Adipocyte (in vitro differentiated cells): Measurements from ENCODE around the gene LMOD1.
A peak's percentile ranks its signal among the peaks of the same experiment; 100 is the strongest.
"Not testable (repeated sequence)": the region's sequence is repeated elsewhere in the genome, so short reads cannot be mapped to it uniquely, and the experiment has no call there.

Experiments used
- DNase-seq: peaks from one replicate; pipeline ENCODE4 v3.0.0-alpha.2; 2015; ENCODE audit warnings: low read depth
- H3K27me3 ChIP-seq: replicated peaks from 2 replicates; pipeline ENCODE4 v1.7.0; 2013; ENCODE audit warnings: mild to moderate bottlenecking, low read length, moderate library complexity; ENCODE audit not compliant: control insufficient read depth, insufficient read depth
- H3K36me3 ChIP-seq: 2 replicates; pipeline ENCODE4 v1.7.0; 2013; ENCODE audit warnings: low read length, mild to moderate bottlenecking, moderate library complexity; ENCODE audit not compliant: control insufficient read depth, insufficient read depth, severe bottlenecking
- H3K4me1 ChIP-seq: 2 replicates; pipeline ENCODE4 v1.7.0; 2013; ENCODE audit warnings: mild to moderate bottlenecking, low read length, moderate library complexity; ENCODE audit not compliant: control insufficient read depth, insufficient read depth
- H3K4me3 ChIP-seq: 2 replicates; pipeline ENCODE4 v1.7.0; 2013; ENCODE audit warnings: mild to moderate bottlenecking, low read length, moderate library complexity
- H3K9ac ChIP-seq: 2 replicates; pipeline ENCODE4 v1.7.0; 2013; ENCODE audit warnings: mild to moderate bottlenecking, low read length, moderate library complexity
- H3K9me3 ChIP-seq: 2 replicates; pipeline ENCODE4 v1.7.0; 2013; ENCODE audit warnings: mild to moderate bottlenecking, low read length, moderate library complexity; ENCODE audit not compliant: control insufficient read depth

The LMOD1 gene

DNA sequence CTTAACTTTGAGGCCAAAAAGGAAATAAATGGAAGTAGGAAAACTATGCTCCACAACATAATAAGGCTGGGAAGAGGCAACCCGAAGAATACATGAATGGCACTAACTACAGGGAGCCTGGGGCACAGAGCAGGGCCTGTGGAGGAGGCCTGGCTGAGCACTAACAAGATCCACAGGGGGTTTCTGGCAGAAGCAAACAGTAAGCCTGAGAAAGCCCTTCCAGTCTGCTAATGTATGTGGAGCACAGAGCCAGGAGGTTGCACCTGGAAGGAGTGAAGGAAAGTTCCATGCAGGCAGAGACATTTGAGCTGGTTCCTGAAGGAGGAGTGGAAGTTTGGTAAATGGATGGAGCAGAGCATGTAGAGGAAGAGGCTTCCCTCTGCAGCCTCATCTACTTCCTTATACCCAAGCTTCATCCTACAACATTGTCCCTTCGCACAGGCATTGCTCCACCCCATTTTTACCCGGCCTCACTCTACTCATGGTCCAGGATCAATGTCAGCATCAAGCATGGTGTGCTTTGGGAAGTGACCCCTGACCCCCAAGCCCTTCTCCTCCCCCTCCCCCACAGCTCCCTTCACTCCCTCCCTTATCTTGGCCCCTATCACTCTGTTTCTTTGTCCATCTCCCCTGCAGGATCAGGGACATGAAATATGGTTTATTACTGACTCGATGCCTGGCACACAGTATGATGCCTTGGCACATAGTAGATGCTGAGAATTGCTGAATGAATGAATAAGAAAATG lies 34.3 kb downstream of the LMOD1 start:
- Histone ChIP-seq H3K9me3 (no peaks in the 10 kb centered on the region), H3K27me3 (no peaks in the 10 kb centered on the region), H3K9ac (peak overlapping the region; percentile 63), H3K4me1 (peaks cover 46% of the 10 kb centered on the region), H3K36me3 (no peaks in the 10 kb centered on the region), H3K4me3 (no peak overlapping the region)
- no peak for DNase-seq

DNA sequence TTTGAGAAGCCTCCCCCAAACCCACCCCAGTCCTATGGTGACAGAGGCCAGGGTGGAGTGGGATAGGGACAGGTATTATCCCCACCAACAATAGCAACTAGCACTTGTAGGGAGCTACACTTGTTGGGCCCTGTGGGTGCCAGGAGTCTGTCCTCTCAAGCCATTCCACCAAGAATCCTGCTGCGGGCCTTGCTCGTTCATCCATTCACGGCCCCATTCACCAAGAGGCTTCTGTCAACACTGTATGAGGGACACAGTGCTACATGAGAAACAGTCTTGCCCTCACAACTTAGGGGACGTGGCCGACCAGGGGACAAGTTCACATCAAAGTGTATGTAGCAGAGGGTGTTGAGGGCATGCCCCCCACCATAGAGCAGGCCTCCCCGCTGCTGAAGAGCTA lies 38.7 kb downstream of the LMOD1 start:
- Histone ChIP-seq H3K4me3 (no peak overlapping the region), H3K9me3 (no peaks in the 10 kb centered on the region), H3K27me3 (no peaks in the 10 kb centered on the region), H3K9ac (no peak overlapping the region), H3K36me3 (no peaks in the 10 kb centered on the region), H3K4me1 (peaks cover 42% of the 10 kb centered on the region)
- DNase-seq = no peak

DNA sequence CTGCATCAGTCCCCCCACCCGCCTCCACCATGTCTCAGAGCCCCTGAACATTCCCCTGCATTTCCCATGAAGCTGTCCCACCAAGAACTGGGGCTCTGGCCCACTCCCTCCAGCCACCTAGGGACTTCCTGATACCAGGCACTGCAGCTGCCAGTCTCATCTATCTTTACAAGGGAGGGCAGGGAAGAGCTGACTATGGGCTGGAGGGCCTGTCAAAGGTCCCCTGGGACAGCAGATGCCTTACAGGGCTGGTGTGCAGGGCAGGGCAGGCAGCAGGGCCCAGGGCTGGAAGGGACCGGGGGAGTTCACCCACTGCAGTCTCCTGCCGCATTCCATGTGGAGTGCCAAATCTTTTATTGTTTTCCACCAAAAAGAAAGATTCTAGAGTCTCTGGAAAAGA lies 40.0 kb downstream of the LMOD1 start:
- Histone ChIP-seq H3K36me3 (no peaks in the 10 kb centered on the region), H3K27me3 (no peaks in the 10 kb centered on the region), H3K4me1 (peaks cover 44% of the 10 kb centered on the region), H3K9me3 (no peaks in the 10 kb centered on the region), H3K9ac (peak overlapping the region; percentile 88), H3K4me3 (no peak overlapping the region)
- no peak for DNase-seq

DNA sequence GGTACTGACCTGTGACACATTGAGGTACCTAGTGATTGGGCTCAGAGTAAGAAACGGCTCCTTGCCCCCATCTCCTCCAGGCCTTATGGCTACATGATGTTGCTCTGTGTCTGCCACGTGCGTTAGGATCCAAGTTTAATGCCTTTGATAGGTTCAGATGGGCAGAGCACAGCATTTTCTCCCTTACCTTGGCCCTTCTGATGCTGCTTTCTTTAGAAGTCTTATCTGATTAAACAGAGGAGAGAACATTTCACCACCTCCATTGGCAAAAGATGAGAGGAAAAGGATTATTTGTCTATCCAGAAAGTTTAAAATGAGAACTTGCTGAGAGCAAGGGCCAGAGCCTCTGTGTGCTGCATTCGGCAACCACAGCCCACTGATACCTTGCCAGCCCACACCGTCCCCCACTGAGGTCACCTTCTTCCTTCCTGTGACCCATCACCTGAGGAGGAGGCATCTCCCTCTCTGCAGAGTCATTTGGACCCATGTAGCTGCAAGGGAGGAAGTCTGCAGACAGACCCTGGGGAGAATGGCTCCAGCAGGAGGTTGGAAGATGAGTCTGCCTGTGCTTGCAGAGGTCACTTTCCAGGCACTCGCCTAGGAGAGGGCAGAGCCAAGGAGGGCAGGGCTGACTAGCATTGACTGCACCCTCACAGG lies 41.0 kb downstream of the LMOD1 start:
- no peak for DNase-seq
- Histone ChIP-seq H3K9ac (peak overlapping the region; percentile 88), H3K4me3 (peak overlapping the region; percentile 9), H3K36me3 (no peaks in the 10 kb centered on the region), H3K27me3 (no peaks in the 10 kb centered on the region), H3K4me1 (peaks cover 51% of the 10 kb centered on the region), H3K9me3 (no peaks in the 10 kb centered on the region)

DNA sequence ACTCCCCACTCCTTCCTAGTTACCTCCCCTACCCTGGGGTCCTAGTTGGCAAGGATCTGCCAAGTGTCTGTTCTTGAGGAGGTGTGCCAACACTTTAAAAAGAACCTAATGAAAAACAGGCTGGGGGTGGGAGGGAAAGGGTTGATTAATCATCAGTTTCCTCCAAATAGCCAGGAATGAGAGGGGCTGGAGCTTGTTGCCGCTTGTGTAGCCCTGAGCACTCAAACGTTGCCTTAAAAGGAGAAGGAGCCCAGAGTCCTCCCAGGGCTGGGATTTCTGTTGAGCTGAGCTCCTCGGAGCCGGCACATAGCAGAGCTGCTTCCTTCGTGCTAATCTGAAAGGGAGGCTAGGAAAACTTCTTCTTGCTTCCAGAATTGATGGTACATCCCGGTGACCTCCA lies 41.8 kb downstream of the LMOD1 start:
- Histone ChIP-seq H3K9me3 (no peaks in the 10 kb centered on the region), H3K27me3 (no peaks in the 10 kb centered on the region), H3K9ac (peak overlapping the region; percentile 88), H3K4me3 (peak overlapping the region; percentile 9), H3K4me1 (peaks cover 55% of the 10 kb centered on the region), H3K36me3 (peaks cover 7% of the 10 kb centered on the region)
- DNase-seq = peak; percentile 89

DNA sequence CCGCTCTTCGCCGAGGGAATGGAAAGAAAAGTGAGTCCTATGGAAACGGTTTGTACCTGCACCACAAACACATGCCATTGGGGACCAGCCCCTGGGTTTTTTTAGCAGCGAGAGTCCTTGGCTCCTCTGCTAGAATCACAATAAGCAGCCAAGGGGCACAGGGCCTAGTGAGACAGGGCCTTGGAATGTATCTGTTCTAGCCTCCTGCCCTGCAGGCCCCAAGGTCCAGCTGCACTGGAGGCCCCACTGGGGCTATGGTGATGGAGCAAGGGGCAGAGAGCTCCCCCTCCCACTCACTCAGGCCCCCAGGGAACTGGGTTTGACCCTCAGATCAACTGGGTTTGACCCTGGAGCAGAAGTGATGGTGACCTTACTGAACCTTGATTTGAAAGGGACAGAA lies 43.2 kb downstream of the LMOD1 start:
- Histone ChIP-seq H3K36me3 (peaks cover 20% of the 10 kb centered on the region), H3K4me1 (peaks cover 55% of the 10 kb centered on the region), H3K9ac (peak overlapping the region; percentile 88), H3K4me3 (no peak overlapping the region), H3K27me3 (no peaks in the 10 kb centered on the region), H3K9me3 (no peaks in the 10 kb centered on the region)
- peak; percentile 73 for DNase-seq

DNA sequence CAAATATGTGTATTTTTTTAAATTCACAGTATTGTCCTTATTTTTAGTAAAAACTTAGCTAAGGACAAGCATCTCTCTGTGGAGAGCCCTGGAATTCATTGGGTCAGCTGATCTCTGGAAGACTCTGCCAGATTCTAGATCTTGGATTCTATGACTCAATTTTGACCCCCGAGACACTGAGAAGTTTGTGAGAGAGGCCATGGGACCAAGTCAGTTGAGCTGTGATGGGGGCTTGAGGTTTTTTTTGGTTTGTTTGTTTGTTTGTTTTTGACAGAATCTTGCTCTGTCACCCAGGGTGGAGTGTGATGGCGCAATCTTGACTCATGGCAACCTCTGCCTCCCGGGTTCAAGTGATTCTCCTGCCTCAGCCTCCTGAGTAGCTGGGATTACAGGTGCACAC lies 44.1 kb downstream of the LMOD1 start:
- Histone ChIP-seq H3K27me3 (no peaks in the 10 kb centered on the region), H3K9ac (peak overlapping the region; percentile 78), H3K4me3 (no peak overlapping the region), H3K9me3 (no peaks in the 10 kb centered on the region), H3K4me1 (peaks cover 57% of the 10 kb centered on the region), H3K36me3 (peaks cover 25% of the 10 kb centered on the region)
- peak; percentile 60 for DNase-seq

DNA sequence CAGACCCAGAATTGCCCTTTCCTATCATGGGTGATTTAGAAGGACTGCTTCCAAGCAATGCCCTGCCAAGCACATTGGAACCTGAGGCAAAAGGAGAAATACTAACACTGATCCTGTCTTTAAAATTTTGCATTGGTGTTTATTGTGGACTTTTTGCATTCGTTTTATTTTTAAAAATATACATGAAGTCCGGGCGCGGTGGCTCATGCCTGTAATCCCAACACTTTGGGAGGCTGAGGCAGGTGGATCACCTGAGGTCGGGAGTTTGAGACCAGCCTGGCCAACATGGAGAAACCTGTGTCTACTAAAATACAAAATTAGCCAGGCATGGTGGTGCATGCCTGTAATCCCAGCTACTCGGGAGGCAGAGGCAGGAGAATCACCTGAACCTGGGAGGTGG lies 45.3 kb downstream of the LMOD1 start:
- H3K27me3 ChIP-seq, H3K9me3 ChIP-seq, DNase-seq, H3K9ac ChIP-seq, H3K4me3 ChIP-seq: not testable (repeated sequence)
- peaks cover 64% of the 10 kb centered on the region for H3K4me1 ChIP-seq
- peaks cover 25% of the 10 kb centered on the region for H3K36me3 ChIP-seq

DNA sequence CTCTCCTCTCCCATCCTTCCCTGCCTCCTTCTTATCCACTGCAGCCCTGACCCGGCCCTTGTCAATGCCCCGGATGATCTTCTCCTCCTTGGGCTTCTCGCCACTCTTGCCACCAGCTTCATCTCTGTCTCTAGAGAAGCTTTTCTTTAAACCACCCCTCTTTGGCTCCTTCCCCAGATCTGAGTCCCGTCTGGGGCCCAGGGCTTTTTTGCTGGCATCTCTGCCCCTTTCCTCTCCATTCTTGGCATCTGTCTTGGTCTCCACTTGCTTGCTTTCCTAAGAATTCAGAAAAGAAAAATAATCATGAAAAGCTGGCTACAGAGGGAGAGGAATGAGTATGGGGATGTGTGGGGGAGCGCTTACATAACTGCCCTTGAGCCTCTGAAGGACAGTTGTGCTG lies 45.9 kb downstream of the LMOD1 start:
- H3K9ac ChIP-seq = no peak overlapping the region
- H3K27me3 ChIP-seq = no peaks in the 10 kb centered on the region
- peaks cover 25% of the 10 kb centered on the region for H3K36me3 ChIP-seq
- H3K4me3 ChIP-seq = no peak overlapping the region
- DNase-seq = peak; percentile 22
- no peaks in the 10 kb centered on the region for H3K9me3 ChIP-seq
- peaks cover 59% of the 10 kb centered on the region for H3K4me1 ChIP-seq

DNA sequence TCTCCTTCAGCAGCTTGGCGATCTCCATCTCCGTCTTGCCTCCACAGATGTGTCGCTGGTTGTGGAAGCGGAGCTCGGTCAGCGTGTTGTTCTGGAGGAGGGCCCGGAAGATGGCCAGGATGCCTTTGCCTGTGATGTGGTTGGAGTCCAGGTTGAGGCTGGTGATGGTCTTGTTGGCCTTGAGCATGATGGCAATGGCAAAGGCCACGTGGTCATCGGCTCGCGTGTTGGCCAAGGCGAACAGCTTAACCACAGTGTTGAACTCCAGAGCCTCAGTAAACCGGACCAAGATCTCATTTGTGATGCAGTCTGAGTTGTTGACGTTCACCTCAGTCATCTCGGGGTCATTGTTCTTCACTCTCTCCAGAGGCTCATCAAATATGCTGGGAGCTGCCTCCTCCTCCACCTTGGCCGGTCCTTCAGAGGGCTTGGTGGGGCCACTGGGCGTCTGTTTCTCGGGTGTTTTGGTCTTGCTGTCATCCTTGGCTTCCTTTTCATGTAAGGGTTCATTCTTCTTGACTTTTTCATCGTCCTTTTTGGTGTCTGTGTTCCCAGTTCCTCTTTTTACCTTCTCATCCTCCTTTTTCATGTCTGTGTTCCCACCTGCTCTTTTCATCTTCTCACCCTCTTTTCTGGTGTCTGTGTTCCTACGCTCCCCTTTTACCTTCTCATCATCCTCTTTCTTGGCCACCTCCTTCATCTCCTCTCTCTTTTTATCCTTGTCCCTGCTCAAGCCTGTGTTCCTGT lies 46.5 kb downstream of the LMOD1 start:
- peaks cover 53% of the 10 kb centered on the region for H3K4me1 ChIP-seq

DNA sequence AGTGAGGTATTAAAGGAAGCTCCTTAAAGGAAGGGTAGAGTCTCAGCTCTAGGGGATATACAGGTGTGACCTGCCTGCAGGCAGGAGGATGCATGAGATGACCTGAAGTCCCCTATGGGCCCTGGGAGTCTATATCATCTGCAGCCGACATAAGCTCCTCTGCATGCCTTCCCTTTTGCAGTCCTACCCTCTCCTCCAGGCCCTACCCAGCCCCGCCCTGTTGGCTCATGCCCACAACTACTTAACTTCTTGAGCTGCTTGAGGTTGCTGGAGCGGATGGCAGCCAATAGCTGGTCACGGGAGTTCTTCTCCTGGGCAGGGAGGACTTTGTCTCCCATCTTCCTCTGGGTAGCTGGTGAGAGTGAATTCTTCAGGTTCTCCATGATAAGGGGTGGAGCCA lies 47.4 kb downstream of the LMOD1 start:
- no peaks in the 10 kb centered on the region for H3K9me3 ChIP-seq
- H3K4me1 ChIP-seq = peaks cover 46% of the 10 kb centered on the region
- no peak for DNase-seq
- H3K27me3 ChIP-seq = no peaks in the 10 kb centered on the region
- peaks cover 25% of the 10 kb centered on the region for H3K36me3 ChIP-seq
- no peak overlapping the region for H3K4me3 ChIP-seq
- no peak overlapping the region for H3K9ac ChIP-seq

More for the DNA sequence above, 46.5 kb downstream of the LMOD1 start:
- Histone ChIP-seq H3K4me3 (no peak overlapping the region), H3K36me3 (peaks cover 25% of the 10 kb centered on the region), H3K9ac (no peak overlapping the region), H3K27me3 (no peaks in the 10 kb centered on the region), H3K9me3 (no peaks in the 10 kb centered on the region)
- no peak for DNase-seq
